HepG2 (cell line): ENCODE measurements around the gene NGFR.

Experiments used
- BRD4 ChIP-seq: sonication (generic); formaldehyde crosslinking; IDR thresholded peaks from 2 replicates; pipeline ENCODE4 v1.4.0; 2020; ENCODE audit warnings: missing genetic modification reagents
- CREB1 ChIP-seq, 2 experiments: fragments of 450-650 bp in 1 of 2; IDR thresholded peaks; 2 replicates each; pipeline ENCODE4 v1.6.1; 2016 to 2017; ENCODE audit warnings: control low read depth in 1 of 2, mild to moderate bottlenecking in 1 of 2, missing compliant biosample characterization in 1 of 2, missing genetic modification characterization in 1 of 2
- CTCF ChIP-seq: sonication (generic); formaldehyde crosslinking; IDR thresholded peaks from 2 replicates; pipeline ENCODE4 v1.5.0; 2020; ENCODE audit warnings: mild to moderate bottlenecking, missing genetic modification reagents, moderate library complexity
- POLR2G ChIP-seq: fragments of 200-400 bp; formaldehyde crosslinking; IDR thresholded peaks from 2 replicates; pipeline ENCODE4 v1.6.1; 2018; ENCODE audit warnings: mild to moderate bottlenecking, low read depth, low read length, moderate library complexity
- RAD21 ChIP-seq: fragments of 450-650 bp; formaldehyde crosslinking; IDR thresholded peaks from 2 replicates; pipeline ENCODE4 v1.5.0; 2020; ENCODE audit warnings: mild to moderate bottlenecking
- TBL1XR1 ChIP-seq: fragments of 150-350 bp; IDR thresholded peaks from 2 replicates; pipeline ENCODE4 v1.6.1; 2014; ENCODE audit warnings: borderline replicate concordance, low read length; ENCODE audit not compliant: partially characterized antibody
- ZNF12 ChIP-seq: sonication (generic); formaldehyde crosslinking; IDR thresholded peaks from 2 replicates; pipeline ENCODE4 v1.5.0; 2020; ENCODE audit warnings: missing genetic modification reagents
- ZNF24 ChIP-seq: fragments of 450-650 bp; IDR thresholded peaks from 2 replicates; pipeline ENCODE4 v1.6.1; 2017; ENCODE audit warnings: antibody characterized with exemption, mild to moderate bottlenecking

GRCh38 chr17:49508866-49509587 lies 13.9 kb downstream of the NGFR start:
- TF ChIP-seq BRD4 (no peak), POLR2G (no peak), ZNF12 (no peak), ZNF24 (no peak), CREB1 (IDR thresholded peaks at IDR 0.05) (no peak), CREB1 (CRISPR knock-in tag; IDR thresholded peaks at IDR 0.05) (no peak), RAD21 (CRISPR knock-in tag) (no peak), CTCF (CRISPR knock-in tag) (no peak), TBL1XR1 (no peak)
